ENCODE measurements around the gene ATP6V0D1.
"Not testable (repeated sequence)": the region's sequence is repeated elsewhere in the genome, so short reads cannot be mapped to it uniquely, and the experiment has no call there.

The ATP6V0D1 gene

DNA sequence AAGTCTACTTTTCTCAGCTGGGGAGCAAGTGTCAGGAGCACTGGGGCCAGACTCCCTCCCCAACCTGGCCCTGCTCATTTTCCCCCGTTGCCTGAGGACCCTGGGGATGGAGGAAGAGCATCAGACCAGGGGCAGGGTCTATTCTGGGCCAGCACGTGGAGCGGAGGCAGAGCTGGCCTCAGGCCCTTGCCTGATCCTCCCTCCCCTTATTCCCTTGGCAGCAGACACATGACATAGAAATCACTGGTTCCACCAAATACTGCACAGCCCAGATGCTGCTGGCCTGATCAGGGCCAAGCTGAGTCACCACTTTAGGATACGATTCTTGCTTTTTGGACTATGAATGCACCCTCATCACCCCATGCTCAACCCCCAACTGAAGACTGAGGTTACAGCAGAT, 18.1 kb upstream of the ATP6V0D1 start:
- DNase-seq, result no peak

DNA sequence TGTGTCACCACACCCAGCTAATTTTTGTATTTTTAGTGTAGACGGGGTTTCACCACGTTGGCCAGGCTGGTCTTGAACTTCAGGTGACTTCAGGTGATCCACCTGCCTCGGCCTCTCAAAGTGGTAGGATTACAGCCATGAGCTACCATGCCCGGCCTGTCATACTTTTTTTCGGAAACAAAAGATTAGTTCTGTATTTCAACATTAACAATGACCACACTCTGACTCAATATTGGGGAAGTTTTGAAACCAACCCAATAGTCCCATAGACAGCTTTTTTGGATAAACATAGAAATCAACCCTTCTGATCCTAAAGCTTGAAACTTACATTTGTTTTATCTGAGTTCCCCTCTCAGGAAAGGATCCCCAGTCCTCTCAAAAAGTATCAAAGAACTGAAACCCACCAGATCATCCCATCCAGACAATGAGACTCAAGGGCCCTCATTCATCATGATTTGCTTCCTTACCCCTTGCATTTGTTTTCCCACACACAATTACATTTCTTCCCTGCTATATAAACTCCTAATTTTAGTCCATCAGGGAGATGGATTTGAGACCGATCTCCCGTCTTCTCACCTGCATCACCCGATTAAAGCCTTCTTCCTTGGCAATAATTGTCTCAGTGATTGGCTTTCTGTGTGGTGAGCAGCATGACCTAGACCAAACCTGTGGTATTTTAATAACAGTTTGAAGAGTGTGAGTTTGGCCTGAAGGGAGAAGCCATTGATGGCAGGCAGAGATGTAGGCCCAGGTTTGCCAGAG, 9.6 kb upstream of the ATP6V0D1 start:
- no peak for DNase-seq

DNA sequence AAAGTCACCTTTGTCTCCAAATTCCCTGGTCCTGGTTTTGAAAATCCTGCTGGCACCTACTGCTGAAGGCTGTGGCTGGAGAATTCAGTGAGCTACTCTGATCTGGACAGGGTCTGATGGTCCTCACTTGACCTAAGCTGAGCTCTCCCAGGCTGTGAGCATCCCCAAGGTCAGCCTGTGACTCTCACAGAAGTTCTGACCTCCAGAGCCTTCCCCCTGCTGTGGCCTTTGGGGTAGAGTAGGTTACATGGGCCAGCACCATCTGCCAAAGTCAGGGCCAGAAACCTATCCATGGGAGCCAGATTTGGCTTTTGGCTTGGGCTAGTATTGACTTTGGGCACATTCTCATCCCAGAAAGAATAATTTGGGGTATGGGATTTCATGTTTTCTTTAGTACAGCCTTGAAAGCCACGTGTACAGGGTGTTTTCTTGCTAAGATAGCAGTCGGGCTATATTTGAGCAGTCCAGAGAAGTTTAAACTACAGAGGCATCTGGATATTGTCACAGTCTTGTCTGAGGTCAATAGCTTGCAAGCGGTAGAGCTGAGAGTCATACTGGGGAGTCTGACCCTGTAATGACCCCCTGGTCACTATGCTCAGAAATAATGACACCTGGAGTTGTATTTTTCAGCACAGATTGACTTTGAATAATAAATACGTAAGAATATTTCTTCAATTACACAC, 8.6 kb upstream of the ATP6V0D1 start:
- no peak for DNase-seq

DNA sequence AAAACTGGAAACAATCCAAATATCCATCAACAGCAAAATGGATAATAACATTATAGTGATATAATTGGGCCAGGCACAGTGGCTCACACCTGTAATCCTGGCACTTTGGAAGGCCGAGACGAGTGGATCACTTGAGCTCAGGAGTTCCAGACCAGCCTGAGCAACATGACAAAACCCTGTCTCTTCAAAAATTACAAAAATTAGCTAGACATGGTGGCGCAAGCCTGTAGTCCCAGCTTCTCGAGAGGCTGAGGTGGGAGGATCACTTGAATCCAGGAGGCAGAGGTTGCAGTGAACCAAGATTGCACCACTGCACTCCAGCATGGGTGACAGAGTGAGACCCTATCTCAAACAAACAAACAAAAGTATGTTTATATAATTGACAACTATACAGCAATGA, 6.6 kb upstream of the ATP6V0D1 start:
- DNase-seq, result not testable (repeated sequence)

DNA sequence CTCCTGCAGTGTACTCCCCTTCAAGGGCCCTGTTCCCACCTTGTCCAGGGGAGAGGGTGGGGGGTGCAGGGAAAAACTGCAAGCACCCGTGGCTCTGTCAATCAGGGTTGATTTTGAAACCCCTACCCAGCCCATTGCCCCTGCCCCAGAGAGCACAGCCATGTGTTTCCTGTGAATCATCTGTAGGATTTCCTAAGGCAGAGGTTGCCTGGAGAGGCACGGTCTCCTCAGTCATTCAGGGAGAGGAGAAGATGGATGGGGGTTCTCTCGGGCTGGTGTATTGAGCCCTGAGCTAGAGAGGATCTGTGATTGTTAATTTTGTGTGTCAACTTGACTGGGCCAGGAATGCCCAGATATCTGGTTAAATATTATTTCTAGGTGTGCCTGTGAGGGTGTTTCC, 5.8 kb upstream of the ATP6V0D1 start:
- DNase-seq, result no peak

DNA sequence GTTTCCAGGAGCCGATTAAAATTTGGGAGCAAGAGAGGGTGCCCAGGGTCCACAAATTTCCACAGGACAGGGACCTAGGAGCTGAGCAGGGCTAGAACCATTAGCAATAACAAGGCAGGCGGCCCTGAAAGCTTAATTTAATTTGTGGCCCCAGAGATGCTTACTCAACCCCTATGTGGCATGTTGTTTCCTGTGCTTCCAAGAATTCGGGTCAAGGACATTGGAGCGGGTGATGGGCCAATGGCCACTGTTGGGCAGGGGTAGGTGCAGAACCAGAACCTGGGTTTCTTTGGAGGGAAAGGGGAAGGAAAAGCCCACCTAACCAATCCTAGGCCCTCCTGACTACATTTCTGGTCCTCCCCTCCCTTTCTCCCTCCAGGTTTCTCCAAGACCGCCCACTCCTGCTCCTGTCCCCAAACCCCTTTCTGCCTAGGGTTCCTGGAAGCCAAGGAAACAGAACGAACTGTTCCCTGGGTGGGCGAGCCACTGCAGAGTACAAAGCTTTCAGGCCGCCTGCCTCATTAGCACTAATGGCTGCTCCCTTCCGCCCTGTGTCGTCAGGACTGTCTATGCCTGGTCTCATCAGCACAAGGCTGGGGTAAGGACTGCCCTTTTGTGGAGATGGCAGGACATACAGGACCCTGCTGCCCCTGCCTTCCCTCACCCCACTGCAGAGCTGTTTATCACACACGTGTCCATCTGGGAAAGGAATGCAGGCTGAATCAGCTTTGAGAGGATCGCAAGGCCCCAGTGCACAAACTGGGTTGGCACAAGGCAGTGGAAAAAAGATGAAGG, 3.0 kb upstream of the ATP6V0D1 start:
- no peak for DNase-seq

DNA sequence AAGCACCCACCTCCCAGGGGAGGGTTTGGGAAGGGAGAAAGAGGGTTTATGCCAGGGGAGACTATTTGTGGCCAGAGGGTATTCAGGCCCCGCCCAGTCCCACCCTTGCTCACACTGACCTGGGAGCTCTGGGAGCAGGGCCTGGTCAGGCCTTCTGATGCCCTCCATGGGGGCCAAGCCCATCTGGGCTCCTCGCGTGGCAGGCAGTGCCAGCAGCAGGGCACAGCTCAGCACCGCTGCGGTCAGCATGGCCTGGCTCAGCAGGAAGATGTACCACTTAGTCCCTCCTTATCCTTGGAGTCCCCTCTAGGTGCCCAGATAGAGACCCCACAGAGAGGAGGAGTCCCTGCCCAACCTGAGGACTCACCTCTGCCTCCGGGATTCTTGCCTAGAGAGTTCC, 2.2 kb upstream of the ATP6V0D1 start, which contains the start of gene AGRP:
Gene AGRP (minus strand): TSS at position 398 of the 400 bp plus-strand sequence. CDS start 149 bp downstream, at position 249.
- DNase-seq, result no peak

DNA sequence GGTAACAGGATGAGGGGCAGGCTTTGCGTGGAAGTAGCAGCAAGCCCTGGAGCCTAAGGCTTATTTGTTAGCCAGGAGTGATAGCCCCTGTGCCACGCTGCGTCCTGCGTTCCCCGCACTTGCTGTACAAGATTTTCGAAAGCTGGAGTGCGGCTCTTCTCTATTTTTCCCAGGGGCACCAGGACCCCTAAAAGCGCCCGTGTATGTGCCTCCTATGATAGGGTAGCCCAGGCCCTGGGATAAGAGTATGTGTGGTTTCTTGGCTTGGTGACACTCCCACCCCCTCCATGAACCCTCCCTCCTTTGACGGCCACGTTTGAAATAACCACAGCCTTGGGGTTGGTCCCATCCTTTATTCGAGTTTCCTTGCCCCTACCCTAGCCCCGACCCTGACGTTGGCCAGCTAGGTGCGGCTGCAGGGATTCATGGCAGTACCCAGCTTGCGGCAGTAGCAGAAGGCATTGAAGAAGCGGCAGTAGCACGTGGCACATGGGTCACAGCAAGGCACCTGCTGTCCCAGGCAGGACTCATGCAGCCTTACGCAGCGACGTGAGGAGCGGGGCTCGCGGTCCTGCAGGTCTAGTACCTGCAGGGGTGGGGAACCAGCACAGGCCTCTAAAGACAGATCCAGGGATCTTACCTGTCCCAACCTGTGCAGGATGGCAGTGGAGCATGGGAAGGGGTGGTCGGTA, 1.4 kb upstream of the ATP6V0D1 start:
- no peak for DNase-seq

DNA sequence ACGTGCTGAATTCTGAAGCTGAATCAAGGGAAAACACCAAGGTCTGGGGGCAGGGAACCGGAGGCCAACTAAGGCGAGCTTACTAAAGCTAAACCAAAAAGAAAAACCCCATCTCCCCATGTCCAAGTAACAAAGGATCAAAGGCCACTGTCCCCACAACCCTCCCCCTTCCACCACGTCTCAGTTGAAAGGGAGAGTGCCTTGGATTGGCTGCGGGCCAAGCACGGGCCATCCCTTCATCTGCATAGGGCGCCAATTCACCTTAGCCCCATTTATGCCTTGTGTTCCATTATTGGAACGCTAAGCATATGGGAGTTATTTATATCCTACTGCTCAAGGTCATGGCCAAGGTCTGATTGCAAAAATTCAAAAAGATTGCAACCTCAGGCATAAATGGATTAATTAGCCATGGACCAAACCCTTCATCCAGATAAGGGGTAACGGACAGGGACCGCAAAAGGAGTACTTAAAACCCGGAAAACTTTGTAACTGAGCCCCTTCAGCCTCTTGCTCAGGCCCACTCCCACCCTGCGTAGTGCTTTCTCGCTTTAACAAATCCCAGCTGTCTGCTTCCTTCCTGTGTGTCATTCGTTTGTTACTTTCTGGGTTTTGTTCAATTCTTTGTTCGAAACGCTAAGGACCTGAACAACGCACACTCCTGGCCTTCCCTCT, 740 bp upstream of the ATP6V0D1 start:
- DNase-seq, result peak; percentile 55

DNA sequence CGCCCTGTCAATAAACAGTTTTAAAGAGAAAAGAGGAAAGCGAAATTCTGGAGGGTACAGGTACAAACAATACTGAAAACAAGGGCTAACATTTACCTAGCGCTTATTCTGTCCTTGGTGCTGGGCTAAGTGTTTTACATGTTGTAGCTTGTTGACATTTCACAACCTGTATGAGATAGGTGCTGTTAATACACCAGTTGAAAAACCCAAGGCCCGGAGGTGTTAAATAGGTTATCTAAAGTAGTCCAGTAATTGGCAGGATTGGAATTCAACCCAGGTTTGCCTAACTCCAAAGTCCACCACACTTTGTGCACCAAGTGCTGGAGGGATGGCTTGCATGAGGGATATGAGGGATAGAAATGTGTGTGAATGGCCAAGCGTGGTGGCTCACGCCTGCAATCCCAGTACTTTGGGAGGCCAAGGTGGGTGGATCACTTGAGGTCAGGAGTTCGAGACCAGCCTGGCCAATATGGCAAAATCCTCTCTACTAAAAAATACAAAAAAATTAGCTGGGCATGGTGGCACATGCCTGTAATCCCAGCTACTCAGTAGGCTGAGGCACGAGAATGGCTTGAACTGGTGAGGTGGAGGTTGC, 2.9 kb downstream of the ATP6V0D1 start:
- no peak for DNase-seq

DNA sequence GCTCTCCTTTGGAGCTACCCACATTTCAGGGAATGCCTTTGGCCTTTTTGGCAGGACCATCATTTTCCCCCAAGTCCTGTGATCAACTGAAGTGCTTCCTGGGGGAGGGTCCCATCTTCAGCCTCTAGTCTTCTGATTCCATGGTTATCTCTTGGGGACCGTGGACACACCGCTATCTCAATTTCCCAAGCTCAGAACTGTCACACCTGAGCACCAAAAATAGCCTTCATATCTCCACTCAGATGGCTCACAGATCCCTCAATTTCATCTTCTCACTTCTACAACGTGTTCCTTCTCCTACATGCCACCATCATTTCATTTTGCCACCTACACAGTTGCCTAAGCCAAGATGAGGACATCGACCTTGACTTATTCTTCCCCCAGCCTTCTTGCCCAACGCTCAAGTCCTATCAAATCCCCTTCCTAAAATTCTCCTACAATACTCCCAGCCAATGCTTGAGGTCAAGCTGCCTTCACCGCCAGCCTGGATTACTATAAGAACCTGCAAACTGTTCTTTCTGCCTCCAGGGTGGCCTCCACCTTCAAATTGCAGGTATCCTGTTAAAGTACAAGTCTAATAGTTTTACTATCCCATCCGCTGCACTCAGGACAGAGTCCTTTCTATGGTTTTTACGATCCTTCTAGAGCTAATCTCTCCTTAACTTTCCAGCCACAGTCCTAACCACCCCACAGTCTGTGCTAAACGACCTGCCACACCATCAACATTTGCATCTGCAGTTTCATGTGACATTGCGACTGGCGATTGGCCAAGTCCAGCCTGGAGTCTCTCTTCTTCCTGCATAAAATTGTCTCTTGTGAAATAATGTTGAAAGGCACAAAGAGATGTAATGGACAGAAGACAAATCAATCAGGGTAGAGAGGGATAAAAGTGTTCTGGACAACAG, 6.2 kb downstream of the ATP6V0D1 start:
- no peak for DNase-seq

DNA sequence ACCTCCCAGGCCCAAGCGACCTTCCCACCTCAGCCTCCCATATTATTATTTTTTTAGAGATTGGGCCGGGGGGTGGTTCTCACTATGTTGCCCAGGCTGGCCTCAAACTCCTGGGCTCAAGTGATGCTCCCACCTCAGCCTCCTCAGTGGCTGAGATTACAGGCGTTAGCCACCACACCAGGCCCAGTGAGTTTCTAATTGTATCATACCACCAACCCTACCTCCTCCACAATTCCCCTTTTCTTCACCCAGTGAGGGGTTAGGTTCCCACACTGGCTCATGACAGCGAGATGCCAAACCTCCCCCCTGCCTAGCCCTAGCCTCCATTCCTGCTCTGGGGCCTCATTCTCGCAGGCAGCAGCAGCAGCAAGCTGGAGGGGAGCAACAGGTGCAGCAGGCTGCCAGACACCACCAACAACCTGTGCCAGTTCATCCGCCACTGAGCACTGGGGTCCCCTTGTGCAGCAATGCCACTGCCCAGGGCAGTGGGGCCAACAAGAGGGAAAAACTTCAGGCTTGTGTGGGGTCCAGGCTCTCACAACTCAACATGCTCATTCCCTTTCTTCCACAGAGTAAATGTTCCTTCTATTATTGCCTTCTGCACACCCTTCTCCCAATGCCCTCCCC, 9.1 kb downstream of the ATP6V0D1 start:
- DNase-seq, result no peak

DNA sequence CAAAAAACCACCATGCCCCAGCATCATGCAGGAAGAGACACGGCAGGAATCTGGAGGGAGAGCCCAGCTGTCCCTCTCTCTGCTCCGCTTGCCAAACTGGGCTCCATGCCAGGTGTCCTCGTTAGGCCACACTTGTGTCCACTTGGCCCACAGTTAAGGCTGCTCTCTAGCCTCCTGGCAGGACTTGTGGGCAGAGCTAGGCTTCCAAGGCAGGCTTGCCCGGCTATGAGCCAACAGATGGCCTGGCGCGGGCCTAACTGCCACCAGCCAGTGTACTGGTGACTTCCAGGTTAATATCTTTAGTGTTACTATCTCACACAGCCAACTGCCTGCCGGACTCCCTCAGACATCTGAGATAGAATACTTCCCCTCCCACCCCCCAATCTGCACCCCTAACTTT, 10.6 kb downstream of the ATP6V0D1 start:
- DNase-seq, result no peak

DNA sequence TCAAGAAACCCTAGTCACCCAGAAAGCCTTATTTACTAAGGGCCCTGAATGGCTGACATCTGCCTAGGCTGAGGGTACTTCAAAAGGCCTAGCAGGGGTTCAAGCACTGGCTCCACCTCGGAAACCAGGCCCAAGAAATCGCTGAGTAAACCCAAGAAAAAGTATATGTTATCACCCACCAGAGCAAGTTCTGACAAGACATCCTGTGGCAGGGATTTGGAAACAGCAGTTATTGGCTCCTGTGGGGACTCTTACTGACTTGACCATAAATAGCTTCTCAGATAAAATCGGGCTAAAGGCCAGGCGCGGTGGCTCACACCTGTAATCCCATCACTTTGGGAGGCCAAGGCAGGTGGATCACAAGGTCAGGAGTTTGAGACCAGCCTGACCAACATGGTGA, 12.2 kb downstream of the ATP6V0D1 start:
- no peak for DNase-seq

DNA sequence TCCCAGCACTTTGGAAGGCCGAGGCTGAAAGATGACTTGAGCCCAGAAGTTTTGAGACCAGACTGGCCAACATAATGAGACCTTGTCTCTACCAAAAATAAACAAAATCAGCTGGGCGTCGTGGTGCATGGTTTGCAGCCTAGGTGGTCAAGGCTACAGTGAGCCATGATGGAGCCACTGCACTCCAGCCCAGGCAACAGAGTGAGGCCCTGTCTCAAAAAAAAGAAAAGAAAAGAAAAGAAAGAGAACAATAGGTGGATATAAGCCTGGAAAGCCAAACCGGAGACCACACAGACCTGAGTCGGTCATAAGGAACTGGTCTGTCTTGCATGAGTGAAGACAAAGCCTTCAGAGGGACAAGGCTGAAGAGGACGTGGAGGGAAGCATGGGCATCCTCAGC, 14.4 kb downstream of the ATP6V0D1 start:
- no peak for DNase-seq

DNA sequence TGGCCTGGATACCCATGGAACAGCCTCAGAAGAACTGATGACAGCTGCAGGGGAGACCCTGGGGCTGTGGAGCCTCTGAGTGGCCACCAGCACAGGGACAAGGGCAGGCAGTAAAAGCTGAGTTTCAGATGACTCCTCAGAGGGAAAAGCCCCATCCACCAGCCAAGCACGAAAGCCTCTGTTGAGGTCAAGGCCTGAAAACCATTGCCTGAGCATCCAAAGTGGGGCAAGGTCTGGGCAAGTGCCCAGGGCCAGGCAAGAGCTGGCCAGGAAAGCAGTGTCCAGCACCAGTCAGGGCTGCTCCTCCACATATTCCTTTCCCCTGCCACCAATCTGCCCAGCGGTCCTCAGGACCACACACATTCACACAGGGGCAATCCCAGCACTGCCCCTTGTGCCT, 16.4 kb downstream of the ATP6V0D1 start:
- DNase-seq, result no peak

DNA sequence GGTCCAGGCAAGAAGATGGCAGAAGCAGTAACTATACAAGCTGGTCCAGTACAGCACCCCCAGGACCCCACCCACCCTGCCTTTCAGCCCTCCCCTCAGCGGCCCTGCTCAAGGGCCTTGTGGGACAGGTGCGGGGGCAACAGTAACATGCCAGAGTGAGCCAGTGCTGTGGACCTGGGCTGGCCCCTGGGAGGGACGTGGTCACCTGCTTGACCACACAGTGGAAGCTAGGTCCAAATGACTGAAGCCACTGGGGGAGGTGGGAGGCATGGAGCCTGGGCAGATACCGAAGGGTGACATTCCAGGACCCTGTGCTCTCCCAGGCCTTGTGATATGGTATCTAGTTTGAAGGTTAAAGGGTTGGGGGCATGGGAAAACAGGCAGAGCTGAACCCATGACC, 17.3 kb downstream of the ATP6V0D1 start:
- DNase-seq, result no peak

DNA sequence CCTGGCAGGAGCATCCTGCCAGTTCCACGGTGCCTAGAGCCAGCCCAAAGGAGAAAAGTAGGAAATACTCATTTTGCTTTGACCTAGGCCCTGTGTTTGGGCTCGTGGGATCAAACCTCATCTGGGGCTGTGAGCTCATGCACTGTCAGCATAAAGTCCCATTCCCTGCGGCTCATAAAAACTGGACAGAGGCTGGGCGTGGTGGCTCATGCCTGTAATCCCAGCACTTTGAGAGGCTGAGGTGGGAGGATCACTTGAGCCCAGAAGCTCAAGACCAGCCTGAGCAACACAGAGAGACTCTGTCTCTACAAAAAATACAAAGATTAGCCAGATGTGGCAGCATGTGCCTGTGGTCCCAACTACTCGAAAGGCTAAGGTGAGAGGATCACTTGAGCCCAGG, 17.9 kb downstream of the ATP6V0D1 start:
- DNase-seq, result no peak

DNA sequence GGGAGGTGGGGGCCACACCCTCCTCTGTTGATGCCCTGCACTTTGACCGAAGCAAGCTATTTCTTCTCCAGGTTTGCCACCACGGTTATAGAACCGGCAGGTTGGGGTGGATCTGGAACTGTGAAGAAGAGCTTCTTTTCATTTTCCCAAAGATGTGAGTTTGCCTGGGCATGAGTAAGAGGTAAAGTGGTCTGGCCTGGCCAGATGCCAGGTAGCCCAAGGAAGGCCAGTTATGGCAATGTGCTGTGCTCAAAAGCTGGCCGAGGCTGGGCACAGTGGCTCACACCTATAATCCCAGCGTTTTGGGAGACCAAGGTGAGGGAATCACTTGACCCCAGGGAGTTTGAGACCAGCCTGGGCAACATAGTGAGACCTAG, 18.7 kb downstream of the ATP6V0D1 start:
- no peak for DNase-seq

DNA sequence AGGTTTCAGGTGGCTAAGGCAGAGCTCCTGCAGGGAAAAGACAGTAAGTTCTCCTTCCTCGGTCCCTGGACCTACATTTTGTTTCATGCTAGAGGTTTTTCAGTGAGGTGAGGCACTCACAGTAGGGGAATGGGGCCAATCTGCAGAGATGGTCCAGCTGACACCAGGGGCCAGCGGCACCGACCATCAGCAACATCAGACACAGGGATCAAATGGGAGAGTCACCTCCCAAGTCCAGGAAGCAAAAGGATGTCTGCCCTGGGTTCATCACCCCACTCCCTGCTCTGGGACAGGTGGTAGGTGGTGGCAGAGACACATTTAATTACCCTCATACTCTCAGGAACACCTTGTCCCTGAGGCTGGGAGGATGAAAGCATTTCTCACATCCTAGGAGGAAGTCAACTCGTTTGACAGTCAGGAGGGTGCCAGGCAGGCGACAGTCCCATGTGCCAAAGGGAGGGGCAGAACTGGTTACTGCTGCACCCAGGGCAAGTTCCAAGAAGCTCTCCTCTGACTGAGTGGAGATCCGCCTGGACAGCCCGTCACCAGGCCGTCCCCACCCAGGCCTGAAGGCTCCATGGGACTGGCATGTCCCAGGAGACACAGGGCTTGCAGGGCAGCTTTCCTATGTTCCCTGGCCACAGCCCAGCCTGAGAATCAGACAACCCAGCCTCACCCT, 19.2 kb downstream of the ATP6V0D1 start:
- no peak for DNase-seq
